Transverse colon (tissue), 3 donors: ENCODE results near the gene INSL3.

ENCODE experiments used
- EP300 ChIP-seq: sonication (generic); formaldehyde crosslinking; IDR thresholded peaks from one replicate; pipeline ENCODE4 v1.6.1; 2017; ENCODE audit warnings: antibody characterized with exemption, low read depth
- POLR2A ChIP-seq: fragments of 450-650 bp; IDR thresholded peaks from one replicate; pipeline ENCODE4 v1.6.1; 2016; ENCODE audit warnings: antibody characterized with exemption, mild to moderate bottlenecking, moderate library complexity
- TF ChIP-seq, protein P1 (sequence below), 5 experiments: fragments of 200-600 bp in 3 of 5; fragments of 450-650 bp in 2 of 5; sonication (generic) in 3 of 5; IDR thresholded peaks; 1 replicate in 2 of 5; 2 replicates in 3 of 5; pipeline ENCODE4 v1.5.1; 2016 to 2017; ENCODE audit warnings: antibody characterized with exemption in 5 of 5, inconsistent platforms in 3 of 5, mild to moderate bottlenecking in 2 of 5, moderate library complexity in 1 of 5

- TF ChIP-seq POLR2A (no peak), EP300 (no peak)
- TF ChIP-seq, protein P1, sequence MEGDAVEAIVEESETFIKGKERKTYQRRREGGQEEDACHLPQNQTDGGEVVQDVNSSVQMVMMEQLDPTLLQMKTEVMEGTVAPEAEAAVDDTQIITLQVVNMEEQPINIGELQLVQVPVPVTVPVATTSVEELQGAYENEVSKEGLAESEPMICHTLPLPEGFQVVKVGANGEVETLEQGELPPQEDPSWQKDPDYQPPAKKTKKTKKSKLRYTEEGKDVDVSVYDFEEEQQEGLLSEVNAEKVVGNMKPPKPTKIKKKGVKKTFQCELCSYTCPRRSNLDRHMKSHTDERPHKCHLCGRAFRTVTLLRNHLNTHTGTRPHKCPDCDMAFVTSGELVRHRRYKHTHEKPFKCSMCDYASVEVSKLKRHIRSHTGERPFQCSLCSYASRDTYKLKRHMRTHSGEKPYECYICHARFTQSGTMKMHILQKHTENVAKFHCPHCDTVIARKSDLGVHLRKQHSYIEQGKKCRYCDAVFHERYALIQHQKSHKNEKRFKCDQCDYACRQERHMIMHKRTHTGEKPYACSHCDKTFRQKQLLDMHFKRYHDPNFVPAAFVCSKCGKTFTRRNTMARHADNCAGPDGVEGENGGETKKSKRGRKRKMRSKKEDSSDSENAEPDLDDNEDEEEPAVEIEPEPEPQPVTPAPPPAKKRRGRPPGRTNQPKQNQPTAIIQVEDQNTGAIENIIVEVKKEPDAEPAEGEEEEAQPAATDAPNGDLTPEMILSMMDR (IDR thresholded peaks at IDR 0.05) = no peak
Observed at GRCh38 chr19:17788632-17789031, 32.7 kb downstream of the INSL3 start.
